ENCODE measurements around the gene LOC101059915.
"Not testable (repeated sequence)": the region's sequence is repeated elsewhere in the genome, so short reads cannot be mapped to it uniquely, and the experiment has no call there.

The LOC101059915 gene

DNA sequence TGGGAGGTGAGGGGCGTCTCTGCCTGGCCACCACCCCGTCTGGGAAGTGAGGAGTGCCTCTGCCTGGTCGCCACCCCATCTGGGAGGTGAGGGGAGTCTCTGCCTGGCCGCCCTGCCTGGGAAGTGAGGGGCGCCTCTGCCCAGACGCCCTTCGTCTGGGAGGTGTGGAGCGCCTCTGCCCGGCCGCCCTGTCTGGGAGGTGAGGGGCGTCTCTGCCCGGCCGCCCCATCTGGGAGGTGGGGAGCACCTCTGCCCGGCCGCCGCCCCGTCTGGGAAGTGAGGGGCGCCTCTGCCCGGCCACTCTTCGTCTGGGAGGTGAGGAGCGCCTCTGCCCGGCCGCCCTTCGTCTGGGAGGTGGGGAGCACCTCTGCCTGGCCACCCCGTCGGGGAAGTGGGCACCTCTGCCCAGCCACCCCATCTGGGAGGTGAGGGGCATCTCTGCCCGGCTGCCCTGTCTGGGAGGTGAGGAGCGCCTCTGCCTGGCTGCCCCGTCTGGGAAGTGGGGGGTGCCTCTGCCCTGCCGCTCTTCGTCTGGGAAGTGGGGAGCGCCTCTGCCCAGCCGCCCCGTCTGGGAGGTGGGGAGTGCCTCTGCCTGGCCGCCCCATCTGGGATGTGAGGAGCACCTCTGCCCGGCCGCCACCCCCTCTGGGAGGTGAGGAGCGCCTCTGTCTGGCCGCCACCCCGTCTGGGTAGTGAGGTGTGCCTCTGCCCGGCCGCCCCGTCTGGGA lies 8.9 kb downstream of the LOC101059915 start:
- not testable (repeated sequence) for DNase-seq

DNA sequence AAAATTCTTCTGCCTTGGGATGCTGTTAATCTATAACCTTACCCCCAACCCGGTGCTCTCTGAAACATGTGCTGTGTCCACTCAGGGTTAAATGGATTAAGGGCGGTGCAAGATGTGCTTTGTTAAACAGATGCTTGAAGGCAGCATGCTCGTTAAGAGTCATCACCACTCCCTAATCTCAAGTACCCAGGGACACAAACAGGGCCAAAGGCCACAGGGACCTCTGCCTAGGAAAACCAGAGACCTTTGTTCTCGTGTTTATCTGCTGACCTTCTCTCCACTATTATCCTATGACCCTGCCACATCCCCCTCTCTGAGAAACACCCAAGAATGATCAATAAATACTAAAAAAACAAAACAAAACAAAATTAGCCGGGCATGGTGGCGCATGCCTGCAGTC lies 9.8 kb downstream of the LOC101059915 start:
- not testable (repeated sequence) for DNase-seq

DNA sequence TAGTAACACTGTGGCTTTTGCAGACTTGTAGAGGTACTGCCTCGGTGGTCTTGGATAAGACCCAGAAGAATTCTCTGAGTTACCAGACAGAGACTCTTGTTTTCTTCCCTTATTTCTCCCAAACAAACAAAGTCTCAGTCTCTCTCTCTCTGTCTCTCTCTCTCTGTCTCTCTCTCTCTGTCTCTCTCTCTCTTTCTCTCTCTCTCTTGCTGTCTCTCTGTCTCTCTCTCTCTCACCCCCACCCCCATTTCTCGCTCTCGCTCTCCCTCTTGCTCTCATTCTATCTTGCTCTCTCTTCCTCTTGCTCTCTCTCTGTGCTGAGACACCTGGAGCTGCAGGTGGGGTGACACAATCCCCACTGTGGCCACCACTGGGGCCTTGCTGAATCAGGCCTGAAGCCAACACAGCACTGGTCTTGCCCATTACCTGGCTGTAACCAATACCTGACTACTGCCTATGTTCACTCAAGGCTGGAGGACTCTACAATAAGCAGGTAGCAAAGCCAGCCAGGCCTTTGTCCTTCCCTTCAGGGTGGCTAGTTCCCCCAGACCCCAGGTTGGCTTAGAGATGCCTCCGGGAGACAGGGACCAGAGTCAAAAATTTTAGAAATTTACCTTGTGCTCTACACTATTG lies 12.3 kb downstream of the LOC101059915 start:
- DNase-seq = no peak

DNA sequence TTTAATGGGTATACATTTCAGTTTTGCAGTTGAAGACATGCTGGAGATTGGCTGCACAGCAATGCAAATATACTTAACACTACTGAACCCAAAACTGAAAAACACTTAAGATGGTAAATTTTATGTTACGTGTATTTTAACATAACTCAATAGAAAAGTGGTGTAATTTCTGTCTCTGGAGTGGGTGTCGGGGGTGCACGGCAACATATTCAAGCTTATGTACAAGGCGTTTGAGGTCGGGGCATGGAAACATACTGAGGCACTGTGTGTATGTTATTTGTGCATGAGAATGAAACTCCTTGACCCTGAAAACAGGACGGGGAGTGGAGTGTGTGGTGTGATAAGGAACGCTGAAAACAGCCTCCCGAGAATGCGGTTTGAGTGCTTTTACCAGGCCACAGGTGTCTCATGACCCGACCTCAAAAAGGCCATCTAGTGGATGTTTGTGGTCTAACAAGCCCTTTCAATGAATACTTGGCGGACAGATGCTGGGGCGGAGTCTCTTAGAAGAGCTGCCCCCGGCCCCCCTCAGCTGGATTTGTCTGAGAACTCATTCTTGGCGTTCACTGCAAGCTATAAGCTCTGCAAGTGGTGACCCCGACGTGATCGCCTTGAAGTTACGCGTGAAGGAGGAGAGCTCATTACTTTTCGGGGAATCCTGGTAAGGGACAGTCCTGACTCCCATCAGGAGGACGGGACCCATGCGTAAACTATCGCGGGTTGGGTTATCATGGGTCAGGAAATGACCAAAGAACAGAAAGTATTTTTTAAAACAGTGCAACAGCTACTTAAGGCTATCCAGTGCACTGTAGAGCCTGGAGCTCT lies 29.5 kb downstream of the LOC101059915 start:
- not testable (repeated sequence) for DNase-seq

DNA sequence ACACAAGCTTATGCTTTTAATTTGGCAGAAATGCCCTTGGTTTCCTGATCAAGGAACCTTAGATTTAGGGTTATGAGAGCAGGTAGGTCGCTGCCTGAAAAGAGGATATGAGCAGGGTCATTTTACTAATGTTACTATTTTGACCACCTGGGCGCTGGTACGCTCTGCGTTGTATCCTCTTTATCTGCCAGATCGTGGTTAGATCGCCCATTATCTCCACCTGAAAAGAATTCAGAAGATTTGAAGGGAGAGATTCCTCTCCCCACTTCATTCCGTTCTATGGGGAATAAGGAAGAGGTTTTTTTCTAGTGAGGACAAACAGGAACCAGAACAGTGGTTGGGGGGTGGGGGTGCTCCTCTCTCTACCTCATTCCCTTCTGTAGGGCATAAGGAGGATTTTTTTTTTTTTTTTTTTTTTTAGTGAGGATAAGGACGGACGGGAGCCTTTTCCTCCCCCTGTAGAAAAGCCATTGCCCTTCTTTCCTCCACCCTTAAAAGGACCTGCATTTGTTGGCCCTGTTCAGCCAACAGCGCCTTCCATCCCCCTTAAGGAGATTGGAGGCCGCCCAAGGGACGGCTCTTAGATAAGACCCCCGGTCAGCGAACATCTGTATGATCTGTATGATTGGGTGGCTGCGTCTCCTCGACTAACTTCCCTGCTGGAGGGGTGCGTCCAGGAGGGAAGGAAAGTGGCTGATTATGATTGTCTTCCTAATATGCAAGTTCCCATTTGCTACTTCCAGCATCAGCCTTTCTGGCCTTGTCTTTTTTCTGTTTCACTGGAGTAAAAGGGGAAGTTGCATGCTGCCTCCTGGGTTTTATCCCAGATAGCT lies 30.3 kb downstream of the LOC101059915 start:
- not testable (repeated sequence) for DNase-seq

DNA sequence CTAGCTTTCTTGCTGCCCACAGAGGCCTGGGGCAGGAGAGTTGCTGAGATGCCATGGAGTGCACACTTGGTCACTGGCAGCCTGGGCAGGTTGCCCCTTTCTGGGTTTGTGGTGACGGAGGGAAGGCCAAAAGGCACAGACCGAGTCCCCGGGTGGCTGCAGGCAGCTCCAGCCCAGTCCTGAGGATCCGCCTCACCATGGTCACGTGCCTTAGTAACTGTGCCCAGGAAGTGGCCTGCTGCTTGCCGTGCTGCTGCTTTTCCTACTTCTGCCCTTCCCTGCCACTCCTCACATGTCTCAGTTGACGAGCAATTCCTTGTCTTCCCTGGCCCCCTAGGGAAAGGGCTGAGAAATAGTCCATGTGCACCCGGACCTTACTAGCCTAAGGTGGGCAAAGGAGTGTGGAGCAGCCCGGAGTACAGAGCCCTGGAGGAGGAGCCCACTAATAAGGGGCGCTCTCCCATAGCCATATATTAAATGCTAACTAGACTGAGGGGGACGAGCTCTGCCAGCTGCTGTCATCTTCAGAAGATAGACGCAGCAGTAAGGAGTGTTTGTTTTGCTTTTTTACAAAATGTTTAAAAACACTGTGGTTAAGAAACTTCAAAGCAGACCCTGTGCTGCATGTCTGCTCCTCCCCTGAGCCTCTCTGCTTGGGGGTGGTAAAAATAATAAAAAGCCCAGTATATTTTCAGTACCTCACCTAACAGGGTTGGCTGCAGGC lies 31.1 kb downstream of the LOC101059915 start:
- not testable (repeated sequence) for DNase-seq

DNA sequence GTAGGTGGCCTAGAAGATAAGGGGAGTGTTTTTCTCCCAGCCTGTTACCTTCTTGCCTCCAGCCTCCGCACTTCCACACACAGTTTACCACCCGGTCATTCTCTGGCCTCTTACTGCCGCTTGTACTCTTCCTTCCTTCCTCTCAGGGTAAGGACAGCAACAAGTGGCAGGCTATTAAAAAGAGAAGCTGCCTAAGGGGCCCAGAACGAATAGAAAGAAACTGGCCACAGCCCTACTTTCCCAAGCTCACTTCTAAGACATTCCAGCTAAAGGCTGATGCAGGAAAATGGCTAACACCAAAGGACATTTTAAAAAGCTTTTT lies 31.6 kb downstream of the LOC101059915 start:
- not testable (repeated sequence) for DNase-seq

DNA sequence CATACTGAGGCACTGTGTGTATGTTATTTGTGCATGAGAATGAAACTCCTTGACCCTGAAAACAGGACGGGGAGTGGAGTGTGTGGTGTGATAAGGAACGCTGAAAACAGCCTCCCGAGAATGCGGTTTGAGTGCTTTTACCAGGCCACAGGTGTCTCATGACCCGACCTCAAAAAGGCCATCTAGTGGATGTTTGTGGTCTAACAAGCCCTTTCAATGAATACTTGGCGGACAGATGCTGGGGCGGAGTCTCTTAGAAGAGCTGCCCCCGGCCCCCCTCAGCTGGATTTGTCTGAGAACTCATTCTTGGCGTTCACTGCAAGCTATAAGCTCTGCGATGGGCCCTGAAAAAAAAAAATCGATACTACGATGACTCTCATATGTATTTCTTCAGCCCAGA lies 35.5 kb downstream of the LOC101059915 start:
- not testable (repeated sequence) for DNase-seq

DNA sequence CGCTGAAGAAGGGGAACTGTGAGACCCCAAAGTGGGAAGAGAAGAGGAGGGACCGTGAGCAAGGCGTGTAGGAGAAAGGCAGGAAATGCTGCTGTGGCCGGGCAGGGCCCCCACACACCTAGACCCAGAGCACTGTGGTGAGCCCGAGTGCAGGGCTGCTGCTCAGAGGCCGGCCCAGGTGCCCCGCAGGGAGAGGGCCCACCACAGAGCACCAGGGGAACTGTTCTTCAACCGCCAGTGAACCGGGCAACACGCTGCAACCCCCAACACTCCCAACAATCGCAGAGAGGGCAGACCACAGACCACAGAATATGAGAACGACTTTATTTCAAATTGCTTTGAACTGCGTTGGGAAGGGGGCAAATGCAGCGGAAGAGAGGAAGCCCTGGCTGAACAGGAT lies 46.7 kb downstream of the LOC101059915 start:
- not testable (repeated sequence) for DNase-seq

DNA sequence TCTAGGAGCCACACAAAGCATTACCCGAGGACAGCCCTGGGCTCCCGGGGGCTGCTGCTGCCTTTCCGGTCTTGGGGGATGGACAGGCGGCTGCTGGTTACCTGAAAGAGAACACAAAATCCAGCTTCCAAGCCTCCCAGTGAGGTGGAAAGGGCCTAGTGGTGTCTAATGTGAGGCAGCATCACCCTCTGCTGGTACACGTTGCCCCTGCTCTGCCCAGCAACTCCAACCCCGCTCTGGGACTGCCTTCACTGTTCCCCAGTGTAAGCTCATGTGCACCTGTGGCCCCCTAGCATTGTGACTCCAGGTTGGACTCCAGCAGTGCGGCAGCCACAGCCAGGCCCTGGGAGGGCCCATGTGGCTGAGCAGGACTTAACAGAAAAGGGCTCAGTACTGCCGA lies 48.2 kb downstream of the LOC101059915 start:
- not testable (repeated sequence) for DNase-seq

DNA sequence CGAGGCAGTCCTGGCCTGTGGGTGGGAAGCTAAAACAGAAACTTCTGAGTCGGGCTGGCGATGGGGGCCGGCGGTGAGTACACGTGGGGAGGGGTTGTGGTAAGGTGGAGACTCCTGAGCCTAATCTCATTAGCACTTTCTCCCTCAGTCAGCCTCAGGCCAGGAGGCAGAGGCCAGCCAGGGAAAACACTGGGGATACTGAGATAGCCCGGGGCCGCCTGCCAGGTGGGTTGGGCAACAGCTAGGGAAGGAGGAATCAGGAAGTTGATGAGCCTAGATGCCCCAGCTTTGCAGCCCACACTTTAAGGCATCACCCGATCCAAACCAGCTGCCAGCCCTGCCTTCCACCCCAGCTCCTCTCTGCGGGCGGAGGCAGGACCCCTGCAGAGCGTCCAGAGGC lies 49.0 kb downstream of the LOC101059915 start:
- DNase-seq = not testable (repeated sequence)

DNA sequence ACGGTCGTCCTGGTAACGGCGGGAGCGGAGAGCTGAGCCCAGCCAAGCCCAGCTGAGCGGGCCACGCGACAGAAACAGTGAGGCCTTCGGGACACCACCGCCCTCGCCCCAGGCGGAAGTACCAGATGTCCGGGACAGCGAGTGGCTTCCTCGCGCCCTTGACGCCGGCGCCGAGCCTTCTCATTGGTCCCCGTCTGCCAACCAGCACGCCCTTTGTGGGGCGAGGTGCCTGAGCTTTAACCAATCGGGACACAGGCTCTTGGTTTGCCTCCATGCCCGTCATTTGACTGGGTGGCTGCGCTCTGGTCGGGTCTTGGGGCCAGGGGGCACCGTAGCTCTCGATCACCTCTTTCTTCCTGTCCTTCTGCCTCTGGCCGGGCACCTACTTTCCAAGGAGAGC lies 50.8 kb downstream of the LOC101059915 start, which contains the start of gene CXorf49:
Gene CXorf49, minus strand, starts transcription at position 101 of the 400 bp plus-strand sequence. CDS start 134 bp downstream, outside the sequence.
- DNase-seq = not testable (repeated sequence)

DNA sequence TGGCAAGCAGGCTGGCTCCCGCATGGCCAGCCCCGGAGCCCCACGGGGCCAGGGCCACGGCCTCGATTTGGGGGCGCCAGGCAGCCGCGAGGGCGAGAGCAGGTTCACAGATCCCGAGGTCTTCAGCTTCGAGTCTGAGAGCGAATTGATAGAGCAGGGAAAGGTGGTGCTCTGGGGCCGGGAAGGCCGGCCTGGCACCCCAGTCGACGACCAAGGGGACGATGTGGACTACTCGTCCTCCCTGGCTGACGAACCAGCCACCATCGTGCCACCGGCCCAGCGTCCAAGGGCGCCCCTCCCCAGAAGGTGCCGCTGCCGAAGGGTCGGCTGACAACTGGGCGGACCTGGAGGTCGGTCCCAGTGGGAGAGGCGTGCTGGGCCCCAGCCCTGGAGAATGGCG lies 51.8 kb downstream of the LOC101059915 start:
- not testable (repeated sequence) for DNase-seq

DNA sequence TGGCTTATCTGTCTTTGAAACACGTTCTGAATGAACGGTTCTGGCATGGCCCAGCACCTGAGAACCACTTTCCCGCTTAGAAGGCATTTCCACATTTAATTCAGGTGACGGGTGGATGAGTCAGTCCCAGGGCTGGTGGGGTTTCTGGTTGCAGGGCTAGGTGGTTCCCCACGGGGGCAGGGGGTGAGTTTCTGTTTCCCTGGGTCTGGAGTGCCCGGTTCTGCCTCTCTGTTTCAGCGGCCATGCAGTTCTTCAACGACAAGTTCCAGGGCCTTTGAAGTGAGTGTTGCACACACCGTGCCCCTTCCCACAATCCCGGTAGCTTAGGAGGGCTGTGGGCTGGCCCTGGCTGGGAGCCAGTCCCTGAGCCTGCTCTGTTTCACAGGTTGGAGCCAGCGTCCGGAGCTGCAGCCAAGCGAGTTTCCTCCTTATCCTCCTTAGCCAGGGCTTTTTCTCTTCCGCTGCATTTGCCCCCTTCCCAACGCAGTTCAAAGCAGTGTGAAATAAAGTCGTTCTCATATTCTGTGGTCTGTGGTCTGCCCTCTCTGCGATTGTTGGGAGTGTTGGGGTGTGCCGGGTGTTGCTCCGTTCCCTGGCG lies 53.0 kb downstream of the LOC101059915 start:
- not testable (repeated sequence) for DNase-seq

Measured in activated CD4-positive, alpha-beta T cell treated with anti-CD3 and anti-CD28 coated beads for 48 hours (primary cell).